ENCODE measurements around the gene ELOB.

Gene ELOB

GRCh38 chr16:2768403-2769089, 8.5 kb downstream of the ELOB start:
- no peak for DNase-seq (ENCODE audit: low read depth in 3 of 3)

- DNase-seq (ENCODE audit: low read depth in 3 of 3) = no peak
These were observed 9.2 kb downstream of the ELOB start for GRCh38 chr16:2767891-2768290.

- DNase-seq (ENCODE audit: low read depth in 3 of 3) = no peak
These were observed 9.8 kb downstream of the ELOB start for GRCh38 chr16:2767140-2767731.

GRCh38 chr16:2766430-2767139, 10.5 kb downstream of the ELOB start:
- DNase-seq (ENCODE audit: low read depth in 3 of 3) = no peak

GRCh38 chr16:2765462-2766404, 11.3 kb downstream of the ELOB start:
- DNase-seq (ENCODE audit: low read depth in 3 of 3) = no peak

GRCh38 chr16:2764718-2765117, 12.4 kb downstream of the ELOB start:
- DNase-seq (ENCODE audit: low read depth in 3 of 3) = no peak

GRCh38 chr16:2763173-2763572, 13.9 kb downstream of the ELOB start:
- DNase-seq (ENCODE audit: low read depth in 3 of 3) = no peak

- no peak for DNase-seq (ENCODE audit: low read depth in 3 of 3)
These were observed 14.4 kb downstream of the ELOB start for GRCh38 chr16:2762711-2763110.

GRCh38 chr16:2761886-2762583, 15.0 kb downstream of the ELOB start:
- no peak for DNase-seq (ENCODE audit: low read depth in 3 of 3)

- DNase-seq (ENCODE audit: low read depth in 3 of 3) = no peak
These were observed 15.6 kb downstream of the ELOB start for GRCh38 chr16:2761472-2761871.

- no peak for DNase-seq (ENCODE audit: low read depth in 3 of 3)
These were observed 19.7 kb downstream of the ELOB start for GRCh38 chr16:2757344-2757743.

- DNase-seq (ENCODE audit: low read depth in 3 of 3) = no peak
These were observed 20.6 kb downstream of the ELOB start for GRCh38 chr16:2756288-2757015.

- no peak for DNase-seq (ENCODE audit: low read depth in 3 of 3)
These were observed 21.9 kb downstream of the ELOB start for GRCh38 chr16:2755158-2755557.

GRCh38 chr16:2753733-2754020, 23.4 kb downstream of the ELOB start:
- DNase-seq (ENCODE audit: low read depth in 3 of 3) = no peak

GRCh38 chr16:2752850-2753732, 24.0 kb downstream of the ELOB start:
- peak in 2 of 3 donors; percentile 49 to 72 for DNase-seq (ENCODE audit: low read depth in 3 of 3)

GRCh38 chr16:2752035-2752849, 24.8 kb downstream of the ELOB start, which contains the start of gene SRRM2:
Gene SRRM2 (plus strand): TSS chr16:2752638. CDS start chr16:2756365, 3,727 bp downstream.
- DNase-seq (ENCODE audit: low read depth in 3 of 3) = peak; percentile 82 to 91 (median 91)

GRCh38 chr16:2751577-2752034, 25.5 kb downstream of the ELOB start:
- DNase-seq (ENCODE audit: low read depth in 3 of 3) = no peak

GRCh38 chr16:2749936-2750335, 27.1 kb downstream of the ELOB start:
- DNase-seq (ENCODE audit: low read depth in 3 of 3) = no peak

- no peak for DNase-seq (ENCODE audit: low read depth in 3 of 3)
These were observed 27.6 kb downstream of the ELOB start for GRCh38 chr16:2749476-2749875.

Data from stimulated activated CD4-positive, alpha-beta T cell treated with anti-CD3 and anti-CD28 coated beads, TNF-alpha, amount 100 ng/mL, for 48 hours (primary cell).